ENCODE data around the gene STIP1. TPM values are rescaled to one million over a fixed set of nuclear protein-coding genes. Genes with fewer than 3 reads are reported as not detected.
A peak's percentile ranks its signal among the peaks of the same experiment; 100 is the strongest.

STIP1 gene
- total and polyA plus RNA-seq, 10 of the 15 experiments (the other 5 are each of a cell fraction or from before 2014, with no cell fraction given) = 25.2 to 291 (median 191) TPM

- TF ChIP-seq CREM (IDR thresholded peaks at IDR 0.05; ENCODE audit: low read depth) = no peak
- no peak for TF ChIP-seq RELB (IDR thresholded peaks at IDR 0.05; ENCODE audit: low read depth)
- TF ChIP-seq RUNX3 (IDR thresholded peaks at IDR 0.05; ENCODE audit: low read length) = peak; percentile 45; the same call in 1 of the 2 replicates
- TF ChIP-seq RAD51 (IDR thresholded peaks at IDR 0.05) = peak; percentile 46; the same call in 1 of the 2 replicates
- TF ChIP-seq POLR2AphosphoS5 (IDR thresholded peaks at IDR 0.05; ENCODE audit: low read length) = peak; percentile 98
- TF ChIP-seq IKZF1 (conservative IDR thresholded peaks at IDR 0.05) = peak; percentile 52
- no peak for TF ChIP-seq EGR1 (IDR thresholded peaks at IDR 0.05; ENCODE audit: borderline replicate concordance in 1 of 2, low read depth in 2 of 2, low read length in 2 of 2)
- peak; percentile 49; the same call in 1 of the 2 replicates for TF ChIP-seq RB1 (IDR thresholded peaks at IDR 0.05; ENCODE audit: borderline replicate concordance)
- TF ChIP-seq SMAD5 (IDR thresholded peaks at IDR 0.05; ENCODE audit: low read depth) = peak; percentile 76; the same call in 1 of the 2 replicates
- TF ChIP-seq CBX3 (IDR thresholded peaks at IDR 0.05; ENCODE audit: borderline replicate concordance, low read depth) = no peak
- TF ChIP-seq FOXM1 (IDR thresholded peaks at IDR 0.05; ENCODE audit: low read depth, low read length) = no peak
- TF ChIP-seq LARP7 (IDR thresholded peaks at IDR 0.05) = peak; percentile 87
- peak; percentile 83 for TF ChIP-seq USF1 (IDR thresholded peaks at IDR 0.05; ENCODE audit: borderline replicate concordance, extremely low read length, insufficient read depth, low read depth, low read length)
- TF ChIP-seq ZNF217 (IDR thresholded peaks at IDR 0.05) = no peak
- peak; percentile 91 for TF ChIP-seq BACH1 (IDR thresholded peaks at IDR 0.05; ENCODE audit: borderline replicate concordance)
- TF ChIP-seq SPI1 (IDR thresholded peaks at IDR 0.05; ENCODE audit: borderline replicate concordance, insufficient read depth, low read depth, low read length) = no peak
- TF ChIP-seq BHLHE40 (IDR thresholded peaks at IDR 0.05; ENCODE audit: borderline replicate concordance in 1 of 2, low read depth in 2 of 2, low read length in 1 of 2) = peak; percentile 68 to 77
- TF ChIP-seq CTCF (IDR thresholded peaks at IDR 0.05 in 2 of 3, conservative IDR thresholded peaks at IDR 0.05 in 1 of 3; ENCODE audit: control insufficient read depth in 2 of 3, extremely low read depth in 1 of 3, insufficient read depth in 1 of 3, low read depth in 3 of 3, low read length in 3 of 3) = 0 out of 6 replicates have a peak, but pooled peaks of 1 of the 3 experiments have one; percentile 6
- TF ChIP-seq IKZF2 (IDR thresholded peaks at IDR 0.05) = no peak
- peak; percentile 36; the same call in 1 of the 2 replicates for TF ChIP-seq NR2F1 (conservative IDR thresholded peaks at IDR 0.05)
- peak; percentile 85; the same call in 1 of the 3 replicates for TF ChIP-seq POU2F2 (IDR thresholded peaks at IDR 0.05; ENCODE audit: borderline replicate concordance, low read depth, low read length)
- TF ChIP-seq PML (IDR thresholded peaks at IDR 0.05; ENCODE audit: low read length) = peak; percentile 90; the same call in 1 of the 2 replicates
- TF ChIP-seq POLR2A (IDR thresholded peaks at IDR 0.05; ENCODE audit: low read depth, low read length) = peak; percentile 97
- peak; percentile 84; the same call in 1 of the 2 replicates for TF ChIP-seq ZNF207 (IDR thresholded peaks at IDR 0.05; ENCODE audit: borderline replicate concordance)
- no peak for TF ChIP-seq MYC (IDR thresholded peaks at IDR 0.05; ENCODE audit: insufficient read depth, insufficient read length, insufficient replicate concordance, low read length, severe bottlenecking)
- TF ChIP-seq HCFC1 (IDR thresholded peaks at IDR 0.05; ENCODE audit: low read length) = 0 out of 2 replicates have a peak, but pooled peaks have one; percentile 8
- peak; percentile 72; the same call in 1 of the 2 replicates for TF ChIP-seq TCF3 (IDR thresholded peaks at IDR 0.05; ENCODE audit: borderline replicate concordance, insufficient read depth, low read depth, low read length)
- TF ChIP-seq YY1 (IDR thresholded peaks at IDR 0.05; ENCODE audit: low read depth, low read length) = peak; percentile 65; the same call in 1 of the 2 replicates
Observed at GRCh38 chr11:64185175-64185692, 737 bp upstream of the STIP1 start (continued).

Data from GM12878 (cell line).